HCT116 (cell line): Measurements from ENCODE around the gene NAA80. TPM values are rescaled to one million over a fixed set of nuclear protein-coding genes. Genes with fewer than 3 reads are reported as not detected.

Source experiments
- ATAC-seq: fragments of 200-7000 bp; cut with Tn5 transposase; 2 replicates; pipeline ENCODE4 v1.9.1; 2020; ENCODE audit warnings: mild to moderate bottlenecking, moderate library complexity
- BruUV-seq: library from RNA; stranded (reverse); fragments of 400-500 nt; replicated peaks from 2 replicates; lab custom pipeline; 2021; lab: Mats Ljungman, UMichigan
- CTCF ChIA-PET: fragments of 300-600 bp; sonication (Branson Sonifier 250); formaldehyde crosslinking; loops from one replicate; lab custom pipeline; 2021; ENCODE audit warnings: antibody characterized with exemption; lab: Charles Lee
- POLR2A ChIA-PET: fragments of 300-600, 350-600 bp; sonication (Branson Sonifier 250); formaldehyde crosslinking; loops from one replicate; lab custom pipeline; 2021; ENCODE audit warnings: antibody characterized with exemption; lab: Charles Lee
- RAD21 ChIA-PET, 2 experiments: fragments of 300-600 bp; sonication (Branson Sonifier 250); formaldehyde crosslinking; loops; one replicate each; lab custom pipeline; 2023; ENCODE audit warnings: low total read pairs in 2 of 2; ENCODE audit not compliant: uncharacterized antibody in 2 of 2, unreplicated experiment in 2 of 2, low non-redundant PET in 1 of 2; lab: Charles Lee
- DNase-seq: peaks from one replicate; pipeline ENCODE4 v3.0.0-alpha.2; 2010; ENCODE audit warnings: low read depth, low spot score
- H2AFZ ChIP-seq: fragments of 200-600 bp; shearing (Covaris generic), sonication (generic); 2 replicates; pipeline ENCODE4 v1.6.1; 2017; ENCODE audit warnings: low read depth, mixed run types, mixed read lengths, antibody characterized with exemption, low read length; ENCODE audit not compliant: poor library complexity, severe bottlenecking
- H3K27ac ChIP-seq: 2 replicates; pipeline ENCODE4 v1.5.1; 2012; ENCODE audit warnings: low read depth, low read length
- H3K27me3 ChIP-seq: fragments of 200-600 bp; sonication (generic); 2 replicates; pipeline ENCODE4 v1.6.1; 2016; ENCODE audit warnings: mixed run types, low read length, mixed read lengths; ENCODE audit not compliant: insufficient read depth
- H3K36me3 ChIP-seq, 2 experiments: fragments of 200-500 bp in 1 of 2; fragments of 200-600 bp in 1 of 2; sonication (Bioruptor generic) in 1 of 2; sonication (generic) in 1 of 2; 2 replicates each; pipeline versions ENCODE4 v1.5.1 to v1.6.1; 2014 to 2016; ENCODE audit warnings: low read length in 2 of 2, inconsistent platforms in 1 of 2, mixed read lengths in 1 of 2, mixed run types in 1 of 2; ENCODE audit not compliant: insufficient read depth in 2 of 2, control insufficient read depth in 1 of 2
- H3K4me1 ChIP-seq, 2 experiments: fragments of 200-600 bp in 1 of 2; sonication (generic) in 1 of 2; 2 replicates each; pipeline versions ENCODE4 v1.5.1 to v1.6.1; 2012 to 2017; ENCODE audit warnings: low read length in 2 of 2, inconsistent platforms in 1 of 2, mild to moderate bottlenecking in 1 of 2, mixed read lengths in 1 of 2, mixed run types in 1 of 2, moderate library complexity in 1 of 2; ENCODE audit not compliant: insufficient read depth in 2 of 2, control insufficient read depth in 1 of 2
- H3K4me2 ChIP-seq: fragments of 200-600 bp; sonication (generic); 2 replicates; pipeline ENCODE4 v1.6.1; 2017; ENCODE audit warnings: mixed run types, low read length, mixed read lengths
- H3K4me3 ChIP-seq, 2 experiments: fragments of 200-600 bp in 1 of 2; sonication (generic) in 1 of 2; replicated peaks in 1 of 2; 2 replicates each; pipeline ENCODE4 v1.5.1; 2011 to 2016; ENCODE audit warnings: low read length in 2 of 2, control low read depth in 1 of 2, low read depth in 1 of 2, mild to moderate bottlenecking in 1 of 2, mixed read lengths in 1 of 2, mixed run types in 1 of 2
- H3K79me2 ChIP-seq: fragments of 200-600 bp; sonication (generic); 2 replicates; pipeline ENCODE4 v1.6.1; 2017; ENCODE audit warnings: mild to moderate bottlenecking, mixed run types, low read length, moderate library complexity, mixed read lengths; ENCODE audit not compliant: insufficient read depth
- H3K9ac ChIP-seq: fragments of 200-600 bp; sonication (generic); 2 replicates; pipeline ENCODE4 v1.6.1; 2016; ENCODE audit warnings: low read length, mixed read lengths
- H3K9me2 ChIP-seq: fragments of 200-600 bp; sonication (generic), shearing (Covaris generic); 2 replicates; pipeline ENCODE4 v1.6.1; 2017; ENCODE audit warnings: mixed run types, mild to moderate bottlenecking, moderate library complexity; ENCODE audit not compliant: insufficient read depth
- H3K9me3 ChIP-seq, 2 experiments: fragments of 200-500 bp in 1 of 2; fragments of 200-600 bp in 1 of 2; sonication (Bioruptor generic) in 1 of 2; sonication (generic) in 1 of 2; 2 replicates each; pipeline ENCODE4 v1.6.1; 2014 to 2017; ENCODE audit warnings: low read length in 2 of 2, mixed read lengths in 2 of 2, inconsistent platforms in 1 of 2, low read depth in 1 of 2, mild to moderate bottlenecking in 1 of 2, mixed run types in 1 of 2, moderate library complexity in 1 of 2; ENCODE audit not compliant: control insufficient read depth in 1 of 2, insufficient read depth in 1 of 2
- H4K20me1 ChIP-seq: fragments of 200-600 bp; sonication (generic), shearing (Covaris generic); 2 replicates; pipeline ENCODE4 v1.6.1; 2017; ENCODE audit warnings: mixed run types, mild to moderate bottlenecking, moderate library complexity; ENCODE audit not compliant: insufficient read depth
- CBX3 ChIP-seq: IDR thresholded peaks from 2 replicates; pipeline ENCODE4 v1.6.1; 2012; ENCODE audit warnings: low read depth
- EGR1 ChIP-seq: IDR thresholded peaks from 2 replicates; pipeline ENCODE4 v1.6.1; 2012; ENCODE audit warnings: low read depth
- ELF1 ChIP-seq: IDR thresholded peaks from 2 replicates; pipeline ENCODE4 v1.6.1; 2012; ENCODE audit warnings: low read depth, borderline replicate concordance
- FOSL1 ChIP-seq: IDR thresholded peaks from 2 replicates; pipeline ENCODE4 v1.6.1; 2012; ENCODE audit warnings: low read depth
- POLR2AphosphoS5 ChIP-seq: IDR thresholded peaks from 2 replicates; pipeline ENCODE4 v1.6.1; 2011; ENCODE audit warnings: mild to moderate bottlenecking, low read depth, low read length, moderate library complexity
- RAD21 ChIP-seq: IDR thresholded peaks from 2 replicates; pipeline ENCODE4 v1.6.1; 2012; ENCODE audit warnings: low read depth, mild to moderate bottlenecking
- SP1 ChIP-seq: IDR thresholded peaks from 2 replicates; pipeline ENCODE4 v1.6.1; 2012; ENCODE audit warnings: low read depth
- YY1 ChIP-seq: IDR thresholded peaks from 2 replicates; pipeline ENCODE4 v1.6.1; 2011; ENCODE audit warnings: low read length, low read depth, moderate library complexity, mild to moderate bottlenecking; ENCODE audit not compliant: insufficient replicate concordance; ENCODE audit errors: extremely low read depth
- ZBTB33 ChIP-seq: IDR thresholded peaks from 2 replicates; pipeline ENCODE4 v1.6.1; 2011; ENCODE audit warnings: mild to moderate bottlenecking, low read length, moderate library complexity; ENCODE audit not compliant: insufficient replicate concordance; ENCODE audit errors: extremely low read depth
- ZFX ChIP-seq: fragments of 450-650 bp; IDR thresholded peaks from 2 replicates; pipeline ENCODE4 v1.6.1; 2017
- ZNF274 ChIP-seq: fragments of 200-500 bp; sonication (Bioruptor generic); IDR thresholded peaks from 2 replicates; pipeline ENCODE4 v1.6.1; 2014; ENCODE audit warnings: mild to moderate bottlenecking, low read depth, low read length, inconsistent platforms
- intact Hi-C: fragments of 100-400 bp; cut with micrococcal nuclease; formaldehyde crosslinking; loops from 2 replicates; pipeline ENCODE4 v1.10.0; 2022
- total RNA-seq: library from RNA; stranded (reverse); gene quantifications from one replicate; pipeline ENCODE4 v1.2.1, GENCODE V29; 2021; ENCODE audit not compliant: unreplicated experiment
- TF ChIP-seq, protein P1 (sequence below): IDR thresholded peaks from 2 replicates; pipeline ENCODE4 v1.6.1; 2012

The NAA80 gene
- total RNA-seq, 1 experiment from 2014 or later, result 21.3 TPM

GRCh38 chr3:50276762-50277101 is 22.5 kb downstream of the NAA80 start (continued):
- TF ChIP-seq YY1 (no peak), ELF1 (no peak)
- TF ChIP-seq, all 23 proteins: peak for 0

DNA sequence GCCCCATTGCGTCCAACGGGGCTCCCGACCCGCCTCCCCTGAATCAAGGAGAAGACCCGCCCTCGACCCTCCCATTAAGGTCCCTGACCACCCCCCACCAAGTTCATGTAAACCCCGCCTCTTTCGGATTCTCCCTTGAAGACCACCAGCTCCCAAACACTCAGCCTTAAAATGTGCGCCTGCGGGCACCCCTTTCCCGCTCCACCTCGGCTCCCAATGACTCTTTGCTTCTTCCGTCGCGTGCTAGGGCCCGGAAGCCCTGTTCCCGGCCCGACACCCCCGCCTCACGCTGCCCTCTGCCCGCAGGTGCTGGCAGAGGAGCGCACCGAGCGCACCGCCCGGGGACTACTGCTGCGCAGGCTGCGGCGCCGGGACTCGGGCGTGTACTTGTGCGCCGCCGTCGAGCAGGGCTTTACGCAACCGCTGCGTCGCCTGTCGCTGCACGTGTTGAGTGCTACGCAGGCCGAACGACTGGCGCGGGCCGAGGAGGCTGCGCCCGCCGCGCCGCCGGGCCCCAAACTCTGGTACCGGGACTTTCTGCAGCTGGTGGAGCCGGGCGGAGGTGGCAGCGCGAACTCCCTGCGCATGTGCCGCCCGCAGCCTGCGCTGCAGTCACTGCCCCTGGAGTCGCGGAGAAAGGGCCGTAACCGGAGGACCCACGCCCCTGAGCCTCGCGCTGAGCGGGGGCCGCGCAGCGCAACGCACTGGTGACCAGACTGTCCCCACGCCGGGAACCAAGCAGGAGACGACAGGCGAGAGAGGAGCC is 23.0 kb downstream of the NAA80 start:
- no peak overlapping the region for H3K27ac ChIP-seq
- ChIA-PET POLR2A (no interaction called here), CTCF (interaction anchor here (1.7 to 2.4 kb wide), 2 partner anchors 16 to 47 kb away, joined by 3 to 9 read pairs; no protein-coding TSS in a partner anchor), RAD21 (no interaction called here)
- H3K27me3 ChIP-seq, result no peaks in the 10 kb centered on the region
- H4K20me1 ChIP-seq, result no peaks in the 10 kb centered on the region
- no peaks in the 10 kb centered on the region for H3K36me3 ChIP-seq
- H3K9me2 ChIP-seq, result no peaks in the 10 kb centered on the region
- no peak overlapping the region for H3K4me2 ChIP-seq
- no peak for TF ChIP-seq EGR1
- TF ChIP-seq ZBTB33, result no peak
- TF ChIP-seq, protein P1, sequence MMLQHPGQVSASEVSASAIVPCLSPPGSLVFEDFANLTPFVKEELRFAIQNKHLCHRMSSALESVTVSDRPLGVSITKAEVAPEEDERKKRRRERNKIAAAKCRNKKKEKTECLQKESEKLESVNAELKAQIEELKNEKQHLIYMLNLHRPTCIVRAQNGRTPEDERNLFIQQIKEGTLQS, result no peak
- no peak for TF ChIP-seq ELF1
- no peak for TF ChIP-seq RAD21
- no peak for TF ChIP-seq ZFX
- TF ChIP-seq POLR2AphosphoS5, result no peak
- no peak for TF ChIP-seq SP1
- TF ChIP-seq ZNF274, result no peak
- no peak for TF ChIP-seq FOSL1
- no peak for TF ChIP-seq CBX3
- no peaks in the 10 kb centered on the region for H3K9me3 ChIP-seq
- H2AFZ ChIP-seq, result no peak overlapping the region
- no peak overlapping the region for H3K9ac ChIP-seq
- DNase-seq (no peak), ATAC-seq (no peak)
- BruUV-seq, result no TSS peak
- H3K79me2 ChIP-seq, result no peaks in the 10 kb centered on the region
- intact Hi-C loops, result no loop called here
- peaks cover 22 to 32% of the 10 kb centered on the region in 2 experiments; a peak in 3 of 4 replicates for H3K4me1 ChIP-seq
- no peak overlapping the region for H3K4me3 ChIP-seq
